Measurements from ENCODE around the gene RPL13A. TPM values are rescaled to one million over a fixed set of nuclear protein-coding genes. Genes with fewer than 3 reads are reported as not detected.

RPL13A gene
- total RNA-seq, 1 donor from 2014 or later = 2,053 TPM

DNA sequence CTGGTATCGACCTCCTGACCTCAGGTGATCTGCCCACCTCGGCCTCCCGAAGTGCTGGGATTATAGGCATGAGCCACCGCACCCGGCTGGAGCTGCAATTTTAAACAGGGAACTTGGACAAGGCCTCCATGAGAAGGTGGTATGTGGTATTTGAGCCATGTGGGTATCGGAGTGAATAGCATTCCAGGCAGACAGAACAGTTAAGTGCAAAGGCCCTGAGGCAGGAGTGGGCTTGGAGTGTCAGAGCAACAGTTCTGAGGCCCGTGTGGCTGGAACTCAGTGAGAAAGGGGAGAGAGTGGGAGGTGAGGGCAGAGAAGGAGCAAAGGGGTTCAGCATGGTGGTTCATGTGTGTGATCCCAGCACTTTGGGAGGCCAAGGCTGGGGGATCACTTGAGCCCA, 43.3 kb downstream of the RPL13A start:
- Histone ChIP-seq H3K36me3 (no peaks in the 10 kb centered on the region), H3F3A (ENCODE audit: low read depth) (peaks cover 22% of the 10 kb centered on the region), H2AFZ (replicated peaks) (no peak overlapping the region), H3K9ac (no peak overlapping the region), H3K27ac (no peak overlapping the region), H3K4me1 (peaks cover 4% of the 10 kb centered on the region), H3K4me3 (no peak overlapping the region), H3K9me3 (ENCODE audit: low read depth) (no peaks in the 10 kb centered on the region), H3K27me3 (peaks cover 20% of the 10 kb centered on the region), H3K4me2 (no peak overlapping the region), H4K20me1 (ENCODE audit: low read depth) (peaks cover 22% of the 10 kb centered on the region), H3K79me2 (ENCODE audit: low read depth) (no peaks in the 10 kb centered on the region)
- TF ChIP-seq EZH2phosphoT487 (IDR thresholded peaks at IDR 0.05) (no peak), EZH2 (IDR thresholded peaks at IDR 0.05) (no peak)
- TF ChIP-seq, protein P1, sequence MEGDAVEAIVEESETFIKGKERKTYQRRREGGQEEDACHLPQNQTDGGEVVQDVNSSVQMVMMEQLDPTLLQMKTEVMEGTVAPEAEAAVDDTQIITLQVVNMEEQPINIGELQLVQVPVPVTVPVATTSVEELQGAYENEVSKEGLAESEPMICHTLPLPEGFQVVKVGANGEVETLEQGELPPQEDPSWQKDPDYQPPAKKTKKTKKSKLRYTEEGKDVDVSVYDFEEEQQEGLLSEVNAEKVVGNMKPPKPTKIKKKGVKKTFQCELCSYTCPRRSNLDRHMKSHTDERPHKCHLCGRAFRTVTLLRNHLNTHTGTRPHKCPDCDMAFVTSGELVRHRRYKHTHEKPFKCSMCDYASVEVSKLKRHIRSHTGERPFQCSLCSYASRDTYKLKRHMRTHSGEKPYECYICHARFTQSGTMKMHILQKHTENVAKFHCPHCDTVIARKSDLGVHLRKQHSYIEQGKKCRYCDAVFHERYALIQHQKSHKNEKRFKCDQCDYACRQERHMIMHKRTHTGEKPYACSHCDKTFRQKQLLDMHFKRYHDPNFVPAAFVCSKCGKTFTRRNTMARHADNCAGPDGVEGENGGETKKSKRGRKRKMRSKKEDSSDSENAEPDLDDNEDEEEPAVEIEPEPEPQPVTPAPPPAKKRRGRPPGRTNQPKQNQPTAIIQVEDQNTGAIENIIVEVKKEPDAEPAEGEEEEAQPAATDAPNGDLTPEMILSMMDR (IDR thresholded peaks at IDR 0.05) = no peak
- Mint-ChIP-seq H3K36me3 (peaks cover 8% of the 10 kb centered on the region), H3K9me3 (no peaks in the 10 kb centered on the region), H3K27ac (no peak overlapping the region), H3K27me3 (ENCODE audit: insufficient read depth, low read depth) (peaks cover 26% of the 10 kb centered on the region), H3K4me1 (peaks cover 25% of the 10 kb centered on the region), H3K4me3 (peak overlapping the region; percentile 42)
- DNase-seq (ENCODE audit: low spot score) = no peak

DNA sequence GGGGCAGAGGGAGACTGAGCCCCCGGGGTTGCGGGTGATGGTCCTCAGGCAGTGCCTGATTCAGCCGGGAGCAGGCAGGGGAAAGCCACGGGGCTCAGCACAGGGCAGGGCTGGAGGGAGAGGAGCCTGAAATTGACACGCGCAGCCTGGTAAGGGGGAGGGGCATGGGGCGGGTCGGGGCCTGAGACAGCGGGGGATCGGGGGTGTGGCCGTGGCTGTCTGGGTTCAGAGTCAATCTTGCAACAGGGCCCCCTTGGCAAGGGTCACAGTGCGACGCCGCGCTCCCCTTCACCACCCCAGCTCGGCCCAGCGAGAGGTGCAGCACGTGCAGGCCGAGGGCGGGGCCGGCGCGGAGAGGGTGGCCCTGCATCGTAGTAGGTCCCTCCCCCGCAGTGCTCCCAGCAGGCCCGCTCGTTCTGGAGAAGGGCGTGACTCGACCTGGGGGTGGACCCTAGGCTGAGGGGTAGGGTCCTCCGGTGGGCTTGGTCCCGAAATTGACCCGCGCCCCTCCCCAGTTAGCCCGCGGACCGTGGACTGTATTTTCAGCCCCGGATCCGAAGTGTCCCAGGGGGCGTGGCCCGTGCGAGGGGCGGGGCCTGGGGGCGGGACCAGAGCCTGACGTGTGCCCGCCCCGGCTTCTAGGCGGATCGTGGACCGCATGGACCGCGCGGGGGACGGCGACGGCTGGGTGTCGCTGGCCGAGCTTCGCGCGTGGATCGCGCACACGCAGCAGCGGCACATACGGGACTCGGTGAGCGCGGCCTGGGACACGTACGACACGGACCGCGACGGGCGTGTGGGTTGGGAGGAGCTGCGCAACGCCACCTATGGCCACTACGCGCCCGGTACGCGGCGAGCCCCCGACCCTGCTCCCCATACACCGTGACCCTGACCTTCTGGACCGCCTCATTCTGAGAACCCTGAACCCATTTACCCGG, 46.4 kb downstream of the RPL13A start:
- no peaks in the 10 kb centered on the region for H3K9me3 ChIP-seq (ENCODE audit: low read depth)
- peak overlapping the region; percentile 53 for H3K27ac Mint-ChIP-seq
- peak overlapping the region; percentile 73 for H3K4me2 ChIP-seq
- peaks cover 1% of the 10 kb centered on the region for H3K36me3 Mint-ChIP-seq
- no peaks in the 10 kb centered on the region for H3K36me3 ChIP-seq
- no peak overlapping the region for H2AFZ ChIP-seq (replicated peaks)
- H3K9ac ChIP-seq = no peak overlapping the region
- H3K4me3 Mint-ChIP-seq = peak overlapping the region; percentile 85
- peak overlapping the region; percentile 59 for H3K4me3 ChIP-seq
- H3K27ac ChIP-seq = no peak overlapping the region
- no peaks in the 10 kb centered on the region for H3K9me3 Mint-ChIP-seq
- TF ChIP-seq, protein P1 (IDR thresholded peaks at IDR 0.05) = peak; percentile 50
- TF ChIP-seq EZH2phosphoT487 (IDR thresholded peaks at IDR 0.05) (peak; percentile 1), EZH2 (IDR thresholded peaks at IDR 0.05) (peak; percentile 39)
- H3K27me3 ChIP-seq = peaks cover 13% of the 10 kb centered on the region
- H3K79me2 ChIP-seq (ENCODE audit: low read depth) = no peaks in the 10 kb centered on the region
- H3F3A ChIP-seq (ENCODE audit: low read depth) = peaks cover 10% of the 10 kb centered on the region
- peaks cover 22% of the 10 kb centered on the region for H4K20me1 ChIP-seq (ENCODE audit: low read depth)
- peak; percentile 84 for DNase-seq (ENCODE audit: low spot score)
- H3K4me1 Mint-ChIP-seq = peaks cover 18% of the 10 kb centered on the region
- H3K27me3 Mint-ChIP-seq (ENCODE audit: insufficient read depth, low read depth) = peaks cover 23% of the 10 kb centered on the region
- H3K4me1 ChIP-seq = peaks cover 4% of the 10 kb centered on the region

DNA sequence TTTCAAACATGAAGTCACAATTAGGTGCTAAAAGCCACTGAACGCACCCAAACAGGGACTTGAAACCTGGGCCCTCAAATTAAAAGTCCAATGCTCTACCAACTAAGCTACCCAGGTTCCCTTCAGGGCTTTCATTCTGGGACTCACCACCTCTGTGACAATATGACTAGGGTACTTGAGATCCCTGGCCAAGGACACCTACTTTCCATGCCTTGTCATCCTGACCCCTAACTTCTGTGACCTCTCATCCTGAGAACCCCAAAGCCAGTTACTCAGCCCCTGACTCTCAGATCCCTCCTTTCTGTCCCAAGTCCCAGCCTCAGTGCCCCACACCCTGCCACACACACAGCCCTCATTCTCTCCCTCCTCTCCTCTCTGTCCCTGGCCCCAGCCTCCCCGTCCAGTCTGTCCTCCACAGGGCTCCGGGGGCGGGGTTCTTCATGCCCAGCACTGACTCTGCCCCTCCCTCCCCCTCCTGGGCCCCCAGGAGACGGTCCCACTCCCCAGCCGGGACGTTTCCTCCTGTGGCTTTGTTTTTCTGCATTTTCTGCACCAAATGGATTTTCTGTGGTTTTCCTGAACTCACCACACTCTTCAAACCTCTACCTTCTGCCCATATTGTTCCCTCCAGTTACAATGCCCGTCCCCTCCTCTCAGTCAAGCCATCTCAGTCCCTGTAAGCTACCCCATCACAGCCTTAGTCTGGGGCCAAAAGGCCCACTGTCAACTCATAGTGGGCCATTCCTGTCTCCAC, 47.4 kb downstream of the RPL13A start:
- Histone ChIP-seq H2AFZ (replicated peaks) (no peak overlapping the region), H3K4me3 (peak overlapping the region; percentile 59), H3K36me3 (no peaks in the 10 kb centered on the region), H4K20me1 (ENCODE audit: low read depth) (peaks cover 22% of the 10 kb centered on the region), H3K27ac (no peak overlapping the region), H3K27me3 (peaks cover 13% of the 10 kb centered on the region), H3K4me2 (peak overlapping the region; percentile 73), H3K9ac (no peak overlapping the region), H3K4me1 (peaks cover 4% of the 10 kb centered on the region), H3K79me2 (ENCODE audit: low read depth) (no peaks in the 10 kb centered on the region), H3F3A (ENCODE audit: low read depth) (peaks cover 10% of the 10 kb centered on the region), H3K9me3 (ENCODE audit: low read depth) (no peaks in the 10 kb centered on the region)
- H3K4me1 Mint-ChIP-seq = peaks cover 18% of the 10 kb centered on the region
- peaks cover 1% of the 10 kb centered on the region for H3K36me3 Mint-ChIP-seq
- peaks cover 20% of the 10 kb centered on the region for H3K27me3 Mint-ChIP-seq (ENCODE audit: insufficient read depth, low read depth)
- TF ChIP-seq EZH2phosphoT487 (IDR thresholded peaks at IDR 0.05) = no peak
- TF ChIP-seq, protein P1 (IDR thresholded peaks at IDR 0.05) = no peak
- no peak for TF ChIP-seq EZH2 (IDR thresholded peaks at IDR 0.05)
- H3K27ac Mint-ChIP-seq = peak overlapping the region; percentile 70
- no peak for DNase-seq (ENCODE audit: low spot score)
- H3K4me3 Mint-ChIP-seq = peak overlapping the region; percentile 85
- no peaks in the 10 kb centered on the region for H3K9me3 Mint-ChIP-seq
